Limb (tissue), 2 donors: ENCODE measurements around the gene SPINT1.

Experiments used
- DNase-seq, 2 donors: peaks; one replicate each; pipeline ENCODE4 v3.0.0-alpha.2; 2016; ENCODE audit errors: extremely low spot score in 2 of 2

Gene SPINT1, protein sequence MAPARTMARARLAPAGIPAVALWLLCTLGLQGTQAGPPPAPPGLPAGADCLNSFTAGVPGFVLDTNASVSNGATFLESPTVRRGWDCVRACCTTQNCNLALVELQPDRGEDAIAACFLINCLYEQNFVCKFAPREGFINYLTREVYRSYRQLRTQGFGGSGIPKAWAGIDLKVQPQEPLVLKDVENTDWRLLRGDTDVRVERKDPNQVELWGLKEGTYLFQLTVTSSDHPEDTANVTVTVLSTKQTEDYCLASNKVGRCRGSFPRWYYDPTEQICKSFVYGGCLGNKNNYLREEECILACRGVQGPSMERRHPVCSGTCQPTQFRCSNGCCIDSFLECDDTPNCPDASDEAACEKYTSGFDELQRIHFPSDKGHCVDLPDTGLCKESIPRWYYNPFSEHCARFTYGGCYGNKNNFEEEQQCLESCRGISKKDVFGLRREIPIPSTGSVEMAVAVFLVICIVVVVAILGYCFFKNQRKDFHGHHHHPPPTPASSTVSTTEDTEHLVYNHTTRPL

DNA sequence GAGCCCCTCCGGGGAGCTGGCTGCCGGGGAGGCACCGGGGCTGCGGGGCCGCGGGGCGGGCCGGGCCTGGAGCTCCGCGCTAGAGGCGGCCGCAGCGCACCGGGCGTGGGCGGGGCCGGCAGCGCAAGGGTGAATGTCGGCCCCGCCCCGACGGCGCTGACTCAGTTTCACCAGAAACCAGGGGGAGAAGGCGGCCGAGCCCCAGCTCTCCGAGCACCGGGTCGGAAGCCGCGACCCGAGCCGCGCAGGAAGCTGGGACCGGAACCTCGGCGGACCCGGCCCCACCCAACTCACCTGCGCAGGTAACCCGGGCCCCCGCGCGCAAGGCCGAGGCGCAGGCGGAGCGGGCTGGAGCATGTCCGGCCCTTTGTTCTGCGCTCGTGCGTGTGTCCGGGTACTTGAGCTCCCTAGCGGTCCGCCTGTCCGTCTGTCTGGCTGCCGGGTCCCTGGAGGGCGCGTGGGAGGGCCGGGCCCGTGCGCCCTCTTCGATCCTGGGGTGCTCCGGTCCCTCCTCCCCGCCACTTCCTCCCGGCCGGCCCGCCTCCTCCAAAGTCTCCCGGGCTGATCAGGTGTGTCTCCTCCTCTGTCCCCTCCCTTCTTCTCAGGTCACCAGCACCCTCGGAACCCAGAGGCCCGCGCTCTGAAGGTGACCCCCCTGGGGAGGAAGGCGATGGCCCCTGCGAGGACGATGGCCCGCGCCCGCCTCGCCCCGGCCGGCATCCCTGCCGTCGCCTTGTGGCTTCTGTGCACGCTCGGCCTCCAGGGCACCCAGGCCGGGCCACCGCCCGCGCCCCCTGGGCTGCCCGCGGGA is at the start of gene SPINT1:
TSS of gene SPINT1 (plus strand) at position 164 of the 811 bp plus-strand sequence. CDS start at position 671, 507 bp downstream.
- no peak for DNase-seq

DNA sequence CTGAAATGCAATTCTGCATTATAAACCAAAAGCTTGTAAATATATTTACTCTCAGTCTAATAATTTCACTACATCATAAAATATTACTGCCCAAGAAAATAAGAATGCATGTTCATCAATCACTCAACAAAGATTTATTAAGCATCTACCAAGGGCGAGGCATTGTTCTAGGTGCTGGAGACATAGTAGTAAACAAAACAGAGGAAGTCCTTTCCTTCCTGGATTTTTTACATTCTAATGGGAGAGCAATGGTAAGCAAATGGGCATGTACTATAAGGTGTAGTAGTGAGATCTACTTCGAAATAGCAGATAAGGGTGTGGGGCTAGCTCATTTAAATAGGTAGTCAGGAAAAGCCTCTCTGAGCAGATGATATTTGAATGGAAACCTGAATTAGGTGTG is 47.8 kb upstream of the SPINT1 start:
- no peak for DNase-seq

DNA sequence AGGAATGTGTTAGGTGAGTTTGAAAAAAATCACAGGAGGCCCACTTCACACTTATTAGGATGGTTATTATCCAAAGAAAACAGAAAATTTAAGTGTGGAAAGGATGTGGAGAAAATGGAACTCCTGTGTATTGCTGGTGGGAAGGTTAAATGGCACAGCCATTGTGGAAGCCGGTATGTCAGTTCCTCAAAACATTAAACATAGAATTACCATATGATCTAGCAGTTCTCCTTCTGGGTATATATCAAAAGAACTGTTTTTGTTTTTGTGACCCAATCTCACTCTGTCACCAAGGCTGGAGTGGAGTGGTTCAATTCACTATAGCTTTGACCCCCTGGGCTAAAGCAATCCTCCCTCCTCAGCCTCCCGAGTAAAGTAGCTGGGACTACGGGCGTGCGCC is 47.3 kb upstream of the SPINT1 start:
- no peak for DNase-seq

DNA sequence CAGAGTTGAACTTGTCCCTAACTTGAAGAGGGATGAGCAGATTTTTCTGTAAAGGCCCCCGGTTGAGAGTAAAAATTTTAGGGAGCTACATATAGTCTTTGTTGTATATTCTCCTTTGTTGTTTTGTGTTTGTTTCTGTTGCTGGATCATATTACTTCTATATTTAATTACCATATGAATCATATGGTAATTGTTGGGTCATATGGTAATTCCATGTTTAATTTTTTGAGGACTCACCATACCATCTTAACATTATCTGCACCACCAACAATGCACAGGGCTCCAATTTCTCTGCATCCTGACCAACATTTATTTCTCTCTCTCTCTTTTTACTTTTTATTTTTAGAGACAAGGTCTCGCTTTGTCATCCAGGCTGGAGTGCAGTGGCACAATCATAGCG is 44.3 kb upstream of the SPINT1 start:
- DNase-seq: no peak

DNA sequence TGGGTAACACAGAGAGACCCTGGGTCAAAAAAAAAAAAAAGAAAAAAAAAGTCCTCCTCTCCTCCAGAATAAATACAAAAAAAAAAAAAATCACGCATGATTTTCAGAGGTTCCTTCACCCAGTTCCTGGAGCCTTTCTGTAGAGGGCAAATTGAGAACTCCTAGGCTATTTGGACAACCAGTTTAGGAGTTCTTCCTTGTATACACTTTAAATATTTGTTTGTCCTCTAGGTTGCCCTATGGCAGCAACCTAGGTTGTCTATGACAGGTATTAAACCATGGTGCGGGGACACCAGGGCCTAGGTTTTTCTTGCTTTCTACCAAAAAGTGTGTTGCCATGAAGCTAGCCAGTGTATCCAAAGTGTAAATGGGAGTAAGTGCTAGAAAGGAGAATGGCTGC is 40.8 kb upstream of the SPINT1 start:
- no peak for DNase-seq

DNA sequence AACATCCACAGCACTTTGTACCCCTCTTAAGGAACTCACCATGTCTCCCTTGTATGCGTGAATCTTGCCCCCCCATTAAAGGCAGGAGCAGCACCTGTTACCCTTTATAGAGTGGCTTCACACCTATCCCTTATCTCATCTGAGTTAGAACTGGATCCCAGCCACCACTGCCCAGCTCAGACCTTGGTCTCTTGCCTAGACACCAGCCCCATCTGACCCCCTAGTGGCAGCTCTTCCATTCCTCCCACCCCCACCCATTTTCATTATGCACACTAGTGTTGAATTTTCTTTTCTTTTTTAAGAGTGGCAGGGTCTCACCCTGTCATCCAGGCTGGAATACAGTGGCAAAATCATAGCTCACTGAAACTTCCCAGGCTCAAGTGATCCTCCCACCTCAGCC is 40.2 kb upstream of the SPINT1 start:
- no peak for DNase-seq

DNA sequence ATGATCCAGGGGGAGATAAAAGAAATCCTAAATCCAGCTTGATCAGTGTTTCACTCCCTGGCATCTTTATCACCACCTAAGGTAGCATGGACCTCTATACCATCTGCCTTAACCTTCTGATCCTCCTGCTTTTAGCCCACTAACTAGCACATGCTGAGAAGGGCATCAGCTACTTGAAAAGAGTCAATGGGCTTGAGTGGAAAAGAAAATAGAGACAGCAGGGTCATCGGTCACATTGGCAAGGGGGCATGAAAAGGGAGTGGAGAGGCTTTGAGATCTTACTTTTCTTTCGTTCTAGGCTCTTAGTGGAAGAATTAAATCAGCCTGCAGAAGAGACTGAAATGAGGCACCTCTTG is 37.2 kb upstream of the SPINT1 start:
- no peak for DNase-seq

DNA sequence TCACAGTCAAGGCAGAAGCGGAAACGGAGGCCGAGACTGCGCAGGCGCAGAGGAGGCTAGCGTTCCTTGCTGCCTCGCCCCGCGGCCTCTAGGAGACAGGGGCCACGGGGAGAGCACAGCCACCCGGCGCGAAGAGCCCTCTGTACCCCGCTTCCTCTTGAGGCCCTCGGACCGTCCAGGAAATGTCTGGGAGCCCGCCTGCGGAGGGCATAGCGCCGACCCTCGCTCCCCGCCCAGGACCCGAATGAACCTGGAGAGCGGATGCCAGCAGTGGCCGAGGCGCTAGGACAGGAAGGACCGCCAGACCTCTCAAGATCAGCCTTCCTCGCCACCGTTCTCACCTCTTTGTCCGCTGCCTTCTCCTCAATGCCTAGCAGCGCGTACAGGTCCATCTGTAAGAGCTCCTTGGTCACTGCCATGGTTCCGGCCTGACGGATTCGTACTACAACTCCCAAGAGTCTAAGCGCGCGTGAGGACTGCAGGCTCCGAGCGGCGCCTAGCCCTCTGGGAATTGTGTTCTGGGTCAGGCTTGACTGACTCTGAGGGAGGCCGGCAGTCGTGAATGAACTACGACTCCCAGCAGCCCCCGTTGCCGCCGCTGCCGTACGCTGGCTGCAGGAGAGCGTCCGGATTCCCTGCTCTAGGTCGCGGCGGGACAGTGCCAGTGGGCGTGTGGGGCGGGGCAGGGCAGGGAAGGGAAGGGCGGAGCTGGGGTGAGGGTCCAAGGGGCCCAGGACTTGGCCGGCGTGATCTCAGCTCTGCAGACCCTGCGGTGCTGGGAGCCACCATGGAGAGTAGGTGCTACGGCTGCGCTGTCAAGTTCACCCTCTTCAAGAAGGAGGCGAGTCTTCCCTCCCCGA is 36.6 kb upstream of the SPINT1 start, which contains the start of the genes DNAJC17 and ZFYVE19:
TSS of gene DNAJC17 (minus strand) at position 446 of the 860 bp plus-strand sequence. CDS start at position 419, 27 bp downstream.
TSS of gene ZFYVE19 (plus strand) at position 62 of the 860 bp plus-strand sequence. CDS start at position 563, 501 bp downstream.
- peak; percentile 96 to 100 for DNase-seq

DNA sequence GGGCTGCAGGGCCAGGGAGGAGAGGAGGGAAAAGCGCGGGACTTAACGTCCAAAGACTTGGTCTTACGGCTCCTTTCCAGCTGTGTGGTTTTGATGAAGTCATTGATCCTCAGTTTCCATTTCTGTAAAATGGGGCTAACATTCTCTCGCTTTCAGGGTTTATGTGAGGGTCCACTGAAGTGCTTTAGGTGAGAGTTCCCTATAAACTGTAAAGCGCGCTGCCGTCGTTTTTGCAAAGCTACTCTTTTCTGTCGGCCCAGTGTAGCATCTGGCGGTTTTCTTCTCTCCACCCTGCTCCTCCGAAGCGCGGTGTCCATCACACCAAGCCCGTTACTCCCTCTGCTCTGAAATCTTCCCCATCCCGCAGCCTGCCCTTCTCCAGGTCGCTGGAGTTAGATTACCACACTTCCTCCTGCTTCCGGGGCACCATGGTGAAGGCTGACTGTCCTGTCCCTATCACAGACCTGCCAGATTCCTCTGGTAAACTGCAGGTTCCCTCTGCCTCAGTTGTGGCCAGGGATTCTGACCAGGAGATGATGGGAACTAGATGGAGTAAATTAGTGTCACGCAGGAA is 35.9 kb upstream of the SPINT1 start:
- DNase-seq: no peak

DNA sequence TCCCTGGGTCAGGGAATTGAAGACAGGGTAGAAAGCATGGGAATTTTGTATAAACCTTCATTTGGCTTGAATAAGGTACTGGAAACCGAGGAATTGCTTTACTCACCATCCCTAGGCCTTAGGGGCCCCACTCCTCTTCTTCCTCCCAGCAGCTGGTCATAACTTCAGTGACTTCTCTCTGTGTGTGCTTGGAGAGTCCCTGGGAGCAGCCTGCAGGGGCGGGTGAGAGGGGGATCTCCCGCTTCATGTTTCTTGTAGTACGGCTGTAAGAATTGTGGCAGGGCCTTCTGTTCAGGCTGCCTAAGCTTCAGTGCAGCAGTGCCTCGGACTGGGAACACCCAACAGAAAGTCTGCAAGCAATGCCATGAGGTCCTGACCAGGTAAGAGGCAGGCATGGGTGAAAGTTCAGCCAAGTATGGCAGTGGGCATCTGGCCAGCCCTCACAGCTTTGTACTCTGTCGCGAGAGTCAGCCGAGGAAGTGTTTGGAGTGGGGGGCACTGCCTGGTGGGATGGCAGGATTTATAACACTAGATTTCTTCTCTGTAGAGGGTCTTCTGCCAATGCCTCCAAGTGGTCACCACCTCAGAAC is 34.9 kb upstream of the SPINT1 start:
- DNase-seq: no peak

DNA sequence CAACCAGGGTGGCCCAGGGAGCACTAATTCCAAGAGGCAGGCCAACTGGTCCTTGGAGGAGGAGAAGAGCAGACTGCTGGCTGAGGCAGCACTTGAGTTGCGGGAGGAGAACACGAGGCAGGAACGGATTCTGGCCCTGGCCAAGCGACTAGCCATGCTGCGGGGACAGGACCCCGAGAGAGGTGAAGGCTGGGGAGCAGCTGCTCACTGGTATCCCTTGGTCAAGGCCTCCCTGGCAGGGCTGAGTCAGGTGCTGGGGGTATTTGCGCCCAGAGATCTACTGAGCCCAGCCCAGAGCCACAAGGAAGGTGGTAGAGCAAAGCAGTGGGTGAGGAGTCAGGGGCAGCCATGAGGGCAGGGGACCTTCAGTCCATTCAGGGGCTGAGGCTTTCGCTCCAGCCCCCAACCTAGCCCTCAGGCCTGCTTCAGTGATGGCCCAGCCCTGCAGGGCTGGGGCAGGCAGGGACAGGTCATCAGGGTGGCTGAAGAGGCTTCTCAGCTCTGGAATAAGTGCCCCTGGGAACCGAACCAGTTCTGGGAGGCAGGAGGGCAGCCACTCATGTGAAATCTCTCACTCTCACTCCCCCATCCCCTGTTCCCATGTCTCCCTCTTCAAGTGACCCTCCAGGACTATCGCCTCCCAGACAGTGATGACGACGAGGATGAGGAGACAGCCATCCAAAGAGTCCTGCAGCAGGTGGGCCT is 31.0 kb upstream of the SPINT1 start:
- no peak for DNase-seq

DNA sequence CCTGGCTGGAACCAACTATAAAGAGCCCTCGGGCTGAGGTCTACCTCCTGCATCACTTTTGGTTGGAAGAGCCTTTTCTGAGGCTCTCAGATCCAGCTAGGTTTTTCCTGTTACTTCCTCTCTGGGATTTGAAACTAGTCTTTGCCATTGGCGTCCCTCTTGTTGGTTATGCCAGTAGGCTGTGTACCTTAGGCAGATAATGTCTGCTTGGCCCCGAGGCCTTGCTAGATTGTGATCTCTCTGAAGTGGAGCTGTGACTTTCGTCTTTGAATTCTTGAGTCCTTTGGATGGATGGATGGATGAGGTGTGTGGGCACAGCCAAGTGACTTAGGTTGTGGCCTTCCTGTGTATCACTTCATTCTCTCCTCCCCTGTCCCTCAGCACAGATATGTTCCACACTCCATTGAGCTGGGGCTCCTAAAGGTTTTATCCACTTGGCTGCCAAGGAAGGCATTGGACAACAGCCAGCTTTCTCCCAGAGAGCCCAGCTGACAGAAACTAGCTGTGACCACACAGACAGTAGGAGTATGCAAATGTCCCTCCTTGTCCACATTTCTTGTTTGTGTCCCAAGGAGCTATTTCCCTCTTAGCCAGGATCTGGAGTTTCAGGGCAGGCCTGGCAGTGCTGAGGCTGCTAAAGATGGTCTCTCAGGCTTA is 28.7 kb upstream of the SPINT1 start:
- DNase-seq: peak in 1 of 2 donors; percentile 38

DNA sequence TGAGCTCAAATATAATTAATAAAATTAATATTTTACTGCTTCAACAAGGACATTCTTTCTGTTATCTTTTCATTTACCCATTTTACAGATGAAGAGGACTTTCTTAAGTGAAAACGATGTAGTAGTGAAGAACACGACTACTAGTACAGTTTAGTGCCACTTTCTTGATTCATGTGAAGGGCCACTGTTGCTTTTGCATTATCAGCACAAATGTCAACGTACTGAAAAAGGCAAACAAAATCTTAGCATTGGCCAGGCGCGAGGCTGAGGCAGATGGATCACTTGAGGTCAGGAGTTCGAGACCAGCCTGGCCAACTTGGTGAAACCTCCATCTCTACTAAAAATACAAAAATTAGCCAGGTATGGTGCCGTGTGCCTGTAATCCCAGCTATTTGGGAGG is 24.8 kb upstream of the SPINT1 start:
- no peak for DNase-seq

DNA sequence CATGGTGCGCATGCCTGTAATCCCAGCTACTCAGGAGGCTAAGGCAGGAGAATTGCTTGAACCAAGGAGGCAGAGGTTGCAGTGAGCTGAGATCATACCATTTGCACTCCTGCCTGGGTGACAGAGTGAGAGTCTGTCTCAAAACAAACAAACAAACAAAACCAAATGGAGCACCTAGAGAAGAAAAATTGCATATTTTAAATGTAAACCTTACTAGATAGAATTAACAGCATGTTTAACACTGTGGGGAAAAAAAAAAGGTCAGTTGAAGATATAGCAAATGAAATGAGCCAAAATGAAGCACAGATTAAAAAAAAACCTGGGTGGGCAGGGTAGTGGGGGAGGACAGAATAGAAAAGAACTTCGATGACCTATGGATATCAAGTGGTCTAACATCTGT is 22.7 kb upstream of the SPINT1 start:
- DNase-seq: no peak

DNA sequence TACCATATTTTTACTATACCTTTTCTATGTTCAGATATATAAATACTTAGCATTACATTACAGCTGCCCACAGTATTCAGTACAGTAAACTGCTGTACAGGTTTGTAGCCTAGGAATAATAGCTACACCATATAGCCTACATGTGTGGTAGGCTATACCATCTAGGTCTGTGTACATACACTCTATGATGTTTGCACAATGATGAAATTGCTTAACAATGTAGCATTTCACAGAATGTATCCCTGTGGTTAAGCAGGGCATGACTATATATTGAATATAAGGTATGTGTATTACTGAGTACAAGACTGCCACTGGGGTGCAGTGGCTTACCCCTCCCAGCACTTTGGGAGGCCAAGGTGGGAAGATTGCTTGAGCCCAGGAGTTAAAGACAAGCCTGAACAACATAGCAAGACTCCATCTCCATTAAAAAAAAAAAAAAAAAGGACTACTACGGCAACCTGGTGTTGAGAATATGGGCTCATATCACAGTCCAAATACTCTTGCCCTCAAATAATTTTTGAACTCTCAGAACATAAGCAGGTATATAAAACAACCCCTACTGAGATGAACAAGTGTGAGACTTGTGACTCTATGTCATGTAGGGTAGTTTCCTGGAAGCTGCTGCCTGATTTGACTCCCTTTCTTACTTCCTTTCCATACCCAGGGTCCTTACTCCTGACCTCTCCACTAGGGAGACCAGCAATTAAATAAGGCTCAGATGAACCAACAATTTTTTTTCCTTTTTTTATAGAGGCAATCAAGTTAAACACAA is 20.1 kb upstream of the SPINT1 start:
- DNase-seq: no peak

DNA sequence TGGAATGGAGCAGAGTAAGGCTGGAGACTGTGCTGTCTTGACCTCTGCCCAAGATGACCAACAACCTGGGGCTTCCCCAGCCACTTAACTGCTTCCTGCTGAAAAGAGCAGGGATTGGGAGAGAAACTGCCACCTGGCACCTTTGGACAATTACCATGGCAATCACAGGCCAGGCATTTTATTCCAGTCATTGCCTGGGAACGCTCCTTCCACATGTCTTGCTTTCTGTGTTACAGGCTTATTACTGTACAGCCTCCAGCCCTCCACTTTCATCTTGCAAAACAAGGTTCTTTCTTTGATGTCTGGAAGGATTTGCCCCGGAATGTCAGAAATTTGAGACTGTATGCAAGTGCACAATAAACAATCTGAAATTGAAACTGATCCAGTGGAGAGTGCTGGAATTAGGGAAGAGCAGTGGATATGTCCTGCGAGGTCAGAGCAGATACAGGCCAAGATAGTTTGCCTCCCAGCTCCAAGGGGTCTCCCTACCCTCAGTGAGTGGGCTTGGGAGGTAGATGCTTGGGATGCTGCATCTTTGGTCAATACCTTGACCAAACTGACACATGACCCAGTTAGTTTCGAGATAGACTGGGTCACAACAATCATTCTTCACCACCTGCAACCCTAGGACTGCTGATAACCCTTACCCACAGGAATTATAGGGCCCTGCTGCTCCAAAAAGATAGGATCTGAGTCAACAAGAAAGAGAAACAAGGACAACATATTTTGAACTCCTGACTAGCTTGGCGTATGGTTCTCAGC is 18.0 kb upstream of the SPINT1 start:
- no peak for DNase-seq

DNA sequence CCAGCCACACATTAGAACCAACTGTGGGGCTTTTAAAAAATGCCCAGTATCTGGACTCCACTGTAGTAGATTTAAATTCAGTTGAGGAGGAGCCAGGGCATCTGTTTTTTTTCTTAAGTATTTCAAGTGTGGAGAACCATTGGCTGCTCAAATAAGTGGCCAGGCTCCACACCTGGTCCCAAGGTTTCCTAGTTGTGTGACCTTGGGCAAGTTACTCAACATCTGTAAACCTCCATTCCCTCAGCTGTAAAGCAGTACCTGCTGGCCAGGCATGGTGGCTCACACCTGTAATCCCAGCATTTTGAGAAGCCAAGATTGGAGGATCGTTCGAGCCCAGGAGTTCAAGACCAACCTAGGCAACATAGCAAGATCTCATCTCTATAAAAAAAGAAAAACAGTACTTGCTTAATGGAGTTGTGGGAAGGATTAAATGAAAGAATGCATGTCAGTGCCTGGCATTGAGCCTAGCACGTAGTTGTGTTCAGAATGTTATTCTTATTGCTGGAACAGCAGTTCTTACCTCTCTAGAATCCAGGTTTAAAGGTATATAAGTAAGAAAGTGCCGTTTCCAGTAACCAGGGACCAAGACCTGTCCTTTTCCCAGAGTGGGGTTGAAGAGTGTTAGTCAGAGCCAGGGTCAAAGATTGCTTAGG is 17.3 kb upstream of the SPINT1 start:
- no peak for DNase-seq
